ENCODE results near the gene NOB1.
"Not testable (repeated sequence)": the region's sequence is repeated elsewhere in the genome, so short reads cannot be mapped to it uniquely, and the experiment has no call there.

NOB1 gene

GRCh38 chr16:69745959-69746358 is 8.8 kb downstream of the NOB1 start:
- H3K4me3 ChIP-seq (replicated peaks in 1 of 2; ENCODE audit: low read depth in 2 of 2, low read length in 2 of 2): no peak overlapping the region
- no peak for DNase-seq (ENCODE audit: low read depth in 2 of 2)
- TF ChIP-seq CTCF (IDR thresholded peaks at IDR 0.05; ENCODE audit: low read depth, low read length): no peak

- TF ChIP-seq CTCF (IDR thresholded peaks at IDR 0.05; ENCODE audit: low read depth, low read length): no peak
- H3K4me3 ChIP-seq (replicated peaks in 1 of 2; ENCODE audit: low read depth in 2 of 2, low read length in 2 of 2): no peak overlapping the region
- no peak for DNase-seq (ENCODE audit: low read depth in 2 of 2)
Measured at GRCh38 chr16:69745232-69745612, 9.5 kb downstream of the NOB1 start.

- no peak for DNase-seq (ENCODE audit: low read depth in 2 of 2)
- TF ChIP-seq CTCF (IDR thresholded peaks at IDR 0.05; ENCODE audit: low read depth, low read length): no peak
- no peak overlapping the region for H3K4me3 ChIP-seq (replicated peaks in 1 of 2; ENCODE audit: low read depth in 2 of 2, low read length in 2 of 2)
Measured at GRCh38 chr16:69744363-69745231, 10.1 kb downstream of the NOB1 start.

- peak; percentile 62 to 69 for DNase-seq (ENCODE audit: low read depth in 2 of 2)
- H3K4me3 ChIP-seq (replicated peaks in 1 of 2; ENCODE audit: low read depth in 2 of 2, low read length in 2 of 2): no peak overlapping the region
- no peak for TF ChIP-seq CTCF (IDR thresholded peaks at IDR 0.05; ENCODE audit: low read depth, low read length)
Measured at GRCh38 chr16:69741951-69742904, 12.5 kb downstream of the NOB1 start.

GRCh38 chr16:69741519-69741918 is 13.2 kb downstream of the NOB1 start:
- H3K4me3 ChIP-seq (replicated peaks in 1 of 2; ENCODE audit: low read depth in 2 of 2, low read length in 2 of 2): no peak overlapping the region
- peak; percentile 35 to 56 for DNase-seq (ENCODE audit: low read depth in 2 of 2)
- no peak for TF ChIP-seq CTCF (IDR thresholded peaks at IDR 0.05; ENCODE audit: low read depth, low read length)

- no peak for TF ChIP-seq CTCF (IDR thresholded peaks at IDR 0.05; ENCODE audit: low read depth, low read length)
- H3K4me3 ChIP-seq (replicated peaks in 1 of 2; ENCODE audit: low read depth in 2 of 2, low read length in 2 of 2): no peak overlapping the region
- no peak for DNase-seq (ENCODE audit: low read depth in 2 of 2)
Measured at GRCh38 chr16:69732101-69732500, 22.6 kb downstream of the NOB1 start.

- not testable (repeated sequence) for H3K4me3 ChIP-seq (replicated peaks in 1 of 2; ENCODE audit: low read depth in 2 of 2, low read length in 2 of 2); DNase-seq (ENCODE audit: low read depth in 2 of 2)
Measured at GRCh38 chr16:69731280-69731679, 23.4 kb downstream of the NOB1 start.

- DNase-seq (ENCODE audit: low read depth in 2 of 2); H3K4me3 ChIP-seq (replicated peaks in 1 of 2; ENCODE audit: low read depth in 2 of 2, low read length in 2 of 2): not testable (repeated sequence)
Measured at GRCh38 chr16:69729030-69729429, 25.7 kb downstream of the NOB1 start.

Data from cardiac fibroblast (primary cell).